Heart left ventricle (tissue), 13 donors: ENCODE data around the gene ARG2.

Experiments
- POLR2A ChIP-seq, 2 donors: fragments of 450-650 bp; IDR thresholded peaks; one replicate each; pipeline ENCODE4 v1.6.1; 2017; ENCODE audit warnings: antibody characterized with exemption in 2 of 2, mild to moderate bottlenecking in 2 of 2, moderate library complexity in 2 of 2
- TF ChIP-seq, protein P1 (sequence below), 12 donors: fragments of 200-600 bp; sonication (generic) in 4 of 12; IDR thresholded peaks; one replicate each; pipeline versions ENCODE4 v1.5.0 to v1.8.0; 2018 to 2022; ENCODE audit warnings: antibody characterized with exemption in 12 of 12, mild to moderate bottlenecking in 5 of 12
- donor health status: ischemic (EF 13 %, LVEDD 7.1; RV severe dilation, severe dysfunction).
- donor health status: DM: no; HTN: yes; CAD: no.
- donor health status: DM: no; HTN: no; CAD: no.
- donor health status: ischemic (EF 25% LVEDD 6.9; RV normal size, moderate dysfunction).
- donor health status: ischemic (EF 25% LVEDD 5.7; RV mildly dilated, moderate dysfunction).
- donor health status: ischemic (EF 35%, LVEDD 5.7; RV mildly dilated, moderate dysfunction).
- donor health status: nonischemic (EF 11% LVEDD 7.7; RV severe dilation, severe dysfunction).
- donor health status: DM: yes; HTN: yes; CAD: no.
- donor health status: PGD.
- donor health status: ischemic (EF 29% LVEDD 5.4; RV normal size, mild dysfunction).
- donor health status: nonischemic (EF 23%, LVEDD 6.1; RV moderate dilation, normal function).

GRCh38 chr14:67679006-67679405 is 59.3 kb downstream of the ARG2 start:
- TF ChIP-seq, protein P1, sequence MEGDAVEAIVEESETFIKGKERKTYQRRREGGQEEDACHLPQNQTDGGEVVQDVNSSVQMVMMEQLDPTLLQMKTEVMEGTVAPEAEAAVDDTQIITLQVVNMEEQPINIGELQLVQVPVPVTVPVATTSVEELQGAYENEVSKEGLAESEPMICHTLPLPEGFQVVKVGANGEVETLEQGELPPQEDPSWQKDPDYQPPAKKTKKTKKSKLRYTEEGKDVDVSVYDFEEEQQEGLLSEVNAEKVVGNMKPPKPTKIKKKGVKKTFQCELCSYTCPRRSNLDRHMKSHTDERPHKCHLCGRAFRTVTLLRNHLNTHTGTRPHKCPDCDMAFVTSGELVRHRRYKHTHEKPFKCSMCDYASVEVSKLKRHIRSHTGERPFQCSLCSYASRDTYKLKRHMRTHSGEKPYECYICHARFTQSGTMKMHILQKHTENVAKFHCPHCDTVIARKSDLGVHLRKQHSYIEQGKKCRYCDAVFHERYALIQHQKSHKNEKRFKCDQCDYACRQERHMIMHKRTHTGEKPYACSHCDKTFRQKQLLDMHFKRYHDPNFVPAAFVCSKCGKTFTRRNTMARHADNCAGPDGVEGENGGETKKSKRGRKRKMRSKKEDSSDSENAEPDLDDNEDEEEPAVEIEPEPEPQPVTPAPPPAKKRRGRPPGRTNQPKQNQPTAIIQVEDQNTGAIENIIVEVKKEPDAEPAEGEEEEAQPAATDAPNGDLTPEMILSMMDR (IDR thresholded peaks at IDR 0.05), result no peak
- TF ChIP-seq POLR2A (IDR thresholded peaks at IDR 0.05), result no peak
